GM12891 (cell line): Measurements from ENCODE around the gene COMMD9.

Experiments
- DNase-seq: peaks from one replicate; pipeline ENCODE4 v3.0.0; 2011; ENCODE audit warnings: low spot score; ENCODE audit not compliant: insufficient read length
- FAIRE-seq: peaks from 2 replicates; lab custom pipeline; 2011; peaks lifted over from hg19 to GRCh38; lab: Jason Lieb, UNC
- PAX5 ChIP-seq: IDR thresholded peaks from 2 replicates; pipeline ENCODE4 v1.6.1; 2011; ENCODE audit warnings: low read length, moderate library complexity, mild to moderate bottlenecking; ENCODE audit not compliant: insufficient read depth, severe bottlenecking
- POLR2A ChIP-seq: IDR thresholded peaks from 2 replicates; pipeline ENCODE4 v1.6.1; 2011; ENCODE audit warnings: low read depth, low read length, control low read depth
- POLR2AphosphoS5 ChIP-seq: IDR thresholded peaks from 2 replicates; pipeline ENCODE4 v1.6.1; 2011; ENCODE audit warnings: low read depth, low read length, control low read depth
- POU2F2 ChIP-seq: IDR thresholded peaks from 2 replicates; pipeline ENCODE4 v1.6.1; 2011; ENCODE audit warnings: low read depth, mild to moderate bottlenecking, control low read depth, low read length, moderate library complexity
- SPI1 ChIP-seq: IDR thresholded peaks from 2 replicates; pipeline ENCODE4 v1.6.1; 2011; ENCODE audit warnings: low read depth, low read length, control low read depth
- TAF1 ChIP-seq: IDR thresholded peaks from 2 replicates; pipeline ENCODE4 v1.6.1; 2011; ENCODE audit warnings: low read depth, low read length, control low read depth

Gene COMMD9

DNA sequence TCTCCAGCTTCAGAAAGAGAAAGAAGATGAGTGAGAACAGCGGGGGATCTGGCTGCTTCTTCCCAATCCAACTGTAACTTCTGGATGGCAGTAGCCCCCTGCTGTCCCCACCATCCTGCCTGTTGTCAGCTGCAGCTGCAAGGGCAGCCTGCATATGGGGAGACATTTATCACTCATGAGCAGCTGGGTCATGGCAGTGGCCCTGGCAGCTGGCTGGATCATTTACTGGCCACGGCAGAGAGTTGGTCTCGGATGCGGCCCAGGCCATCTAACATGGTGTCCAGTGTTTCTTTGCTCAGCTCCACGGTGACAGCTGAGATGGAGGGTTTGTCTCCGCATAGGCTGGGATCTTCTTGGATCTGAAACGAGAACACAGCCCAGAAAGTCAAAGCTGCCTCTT lies 14.8 kb downstream of the COMMD9 start:
- DNase-seq (no peak), FAIRE-seq (no peak)
- TF ChIP-seq PAX5 (no peak), POLR2AphosphoS5 (no peak), POLR2A (no peak), SPI1 (no peak), POU2F2 (no peak)

DNA sequence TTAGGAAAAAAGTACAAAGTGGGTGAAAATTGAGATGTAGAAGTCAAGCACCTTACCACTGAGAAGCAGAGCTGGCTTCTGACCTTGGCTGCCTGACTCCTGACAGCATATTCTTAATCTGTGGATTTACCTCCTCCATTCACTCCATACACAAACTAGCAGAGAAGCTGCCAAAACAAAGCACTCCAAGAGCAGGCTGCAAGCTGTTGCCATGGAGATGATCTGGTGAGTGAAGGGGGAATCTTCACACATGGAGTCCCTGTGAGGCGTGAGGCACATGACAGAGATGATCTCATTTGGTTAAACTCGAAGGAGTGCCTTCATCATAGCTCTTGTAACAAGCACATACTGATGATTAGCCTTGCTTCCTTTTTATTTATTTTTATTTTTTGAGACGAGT lies 16.1 kb downstream of the COMMD9 start:
- DNase-seq = no peak
- no peak for TF ChIP-seq TAF1
- no peak for TF ChIP-seq PAX5
- no peak for TF ChIP-seq POLR2A
- TF ChIP-seq SPI1 = no peak
- TF ChIP-seq POU2F2 = no peak
- TF ChIP-seq POLR2AphosphoS5 = no peak

DNA sequence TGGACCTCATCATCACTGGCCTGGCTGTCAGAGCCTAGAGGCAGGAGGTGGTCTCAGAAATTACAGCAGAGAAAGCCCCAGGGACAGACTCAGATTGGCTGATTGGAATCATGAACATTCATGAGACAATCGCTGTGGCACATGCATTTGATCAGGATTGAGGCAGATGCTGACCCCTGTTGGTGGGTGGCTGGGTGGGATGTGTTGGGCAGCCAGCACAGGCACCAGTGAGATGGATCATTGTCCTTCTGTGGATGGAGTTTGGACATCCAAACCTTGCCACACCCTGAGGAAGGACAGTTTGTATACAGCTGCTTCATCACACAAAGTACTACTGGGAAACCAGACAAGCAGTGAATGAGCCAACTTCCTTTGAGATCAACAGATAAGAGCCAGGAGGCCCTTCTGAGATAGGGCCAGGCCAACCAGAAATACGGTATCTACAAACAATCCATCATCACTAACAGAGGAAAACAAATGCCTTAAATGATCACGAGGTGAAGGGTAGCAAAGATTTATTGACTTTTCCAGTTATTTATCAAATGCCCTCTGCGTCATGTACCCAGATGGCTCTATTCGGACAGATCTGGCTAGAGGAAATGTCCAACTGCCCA lies 17.3 kb downstream of the COMMD9 start:
- no peak for TF ChIP-seq PAX5
- TF ChIP-seq POLR2A = no peak
- TF ChIP-seq POLR2AphosphoS5 = no peak
- TF ChIP-seq TAF1 = no peak
- TF ChIP-seq SPI1 = no peak
- no peak for TF ChIP-seq POU2F2
- DNase-seq = no peak
- no peak for FAIRE-seq

More for the DNA sequence above, 16.1 kb downstream of the COMMD9 start:
- no peak for FAIRE-seq

DNA sequence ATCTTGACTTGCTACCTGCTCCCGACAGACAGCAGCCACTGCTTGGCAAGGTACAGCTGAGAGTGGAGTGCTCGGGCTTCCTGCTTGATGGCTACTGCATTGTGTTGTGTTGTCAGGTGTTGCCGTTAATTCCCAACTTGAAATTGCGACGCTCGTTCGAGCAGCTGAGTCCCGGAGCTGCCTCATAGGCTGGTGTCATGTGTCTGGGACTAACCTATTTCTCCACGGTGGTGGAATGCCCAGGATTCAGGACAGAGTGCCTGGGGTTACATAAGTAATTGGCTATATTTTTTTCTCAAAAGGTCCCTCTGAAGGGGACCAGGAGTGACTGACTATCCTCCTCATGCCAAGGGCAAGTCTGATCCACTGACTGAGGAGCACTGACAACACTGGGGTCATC lies 18.5 kb downstream of the COMMD9 start:
- no peak for TF ChIP-seq POLR2A
- TF ChIP-seq SPI1 = no peak
- no peak for TF ChIP-seq POLR2AphosphoS5
- no peak for TF ChIP-seq PAX5
- no peak for TF ChIP-seq TAF1
- TF ChIP-seq POU2F2 = no peak
- FAIRE-seq = no peak
- DNase-seq = no peak

DNA sequence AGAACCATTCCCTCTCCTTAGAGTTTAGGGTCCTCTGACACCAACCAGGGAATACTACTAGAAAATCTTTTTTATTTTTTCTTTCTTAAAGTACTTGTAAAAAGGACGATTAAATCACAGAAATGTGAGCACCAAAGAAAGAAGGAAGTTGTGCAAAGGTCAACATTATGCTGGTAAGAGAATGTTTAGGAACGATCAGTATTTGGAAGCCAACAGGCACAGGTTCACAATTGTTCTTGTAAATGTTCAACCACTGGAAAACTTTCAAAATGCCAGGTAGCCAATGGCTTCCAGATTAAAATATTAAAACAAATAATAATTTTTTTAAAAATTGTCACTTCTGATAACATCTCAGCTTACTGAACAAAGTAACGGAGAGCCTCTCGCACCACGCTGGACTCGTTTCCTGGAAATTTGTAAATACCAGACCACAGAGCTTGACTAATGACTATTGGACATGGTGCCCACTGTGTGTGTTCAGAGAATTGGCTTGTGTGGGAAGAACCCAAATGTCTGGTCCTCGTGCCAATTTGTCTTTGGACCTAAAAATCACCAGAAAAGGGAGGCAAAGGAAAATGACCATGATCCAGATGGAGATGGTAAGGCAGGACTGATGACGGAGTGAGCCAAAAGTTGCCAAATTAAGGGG lies 20.8 kb downstream of the COMMD9 start:
- DNase-seq (no peak), FAIRE-seq (no peak)
- no peak for TF ChIP-seq POLR2A
- TF ChIP-seq SPI1 = no peak
- no peak for TF ChIP-seq POLR2AphosphoS5
- TF ChIP-seq POU2F2 = no peak

DNA sequence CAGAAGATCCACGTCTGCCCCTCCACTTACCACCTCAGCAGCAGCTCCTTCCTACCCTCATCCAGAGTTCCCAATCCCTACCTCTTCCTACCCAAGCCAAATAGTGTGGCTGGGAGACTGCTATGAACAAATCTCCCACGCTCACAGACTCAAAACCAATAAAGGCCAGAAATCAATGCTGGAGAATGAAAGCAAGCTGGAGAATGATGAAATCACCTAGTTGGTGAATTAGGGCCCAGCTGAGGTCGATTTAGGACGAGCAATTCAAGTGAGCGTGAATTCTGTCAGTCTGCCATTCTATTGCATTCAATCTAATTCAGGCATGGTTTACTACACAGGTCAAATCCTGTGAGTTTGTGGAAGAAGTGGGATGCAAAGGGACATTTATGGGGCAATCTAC lies 22.5 kb downstream of the COMMD9 start:
- FAIRE-seq (no peak), DNase-seq (no peak)
- TF ChIP-seq POLR2AphosphoS5 (no peak), TAF1 (no peak), SPI1 (no peak), PAX5 (no peak), POLR2A (no peak)

DNA sequence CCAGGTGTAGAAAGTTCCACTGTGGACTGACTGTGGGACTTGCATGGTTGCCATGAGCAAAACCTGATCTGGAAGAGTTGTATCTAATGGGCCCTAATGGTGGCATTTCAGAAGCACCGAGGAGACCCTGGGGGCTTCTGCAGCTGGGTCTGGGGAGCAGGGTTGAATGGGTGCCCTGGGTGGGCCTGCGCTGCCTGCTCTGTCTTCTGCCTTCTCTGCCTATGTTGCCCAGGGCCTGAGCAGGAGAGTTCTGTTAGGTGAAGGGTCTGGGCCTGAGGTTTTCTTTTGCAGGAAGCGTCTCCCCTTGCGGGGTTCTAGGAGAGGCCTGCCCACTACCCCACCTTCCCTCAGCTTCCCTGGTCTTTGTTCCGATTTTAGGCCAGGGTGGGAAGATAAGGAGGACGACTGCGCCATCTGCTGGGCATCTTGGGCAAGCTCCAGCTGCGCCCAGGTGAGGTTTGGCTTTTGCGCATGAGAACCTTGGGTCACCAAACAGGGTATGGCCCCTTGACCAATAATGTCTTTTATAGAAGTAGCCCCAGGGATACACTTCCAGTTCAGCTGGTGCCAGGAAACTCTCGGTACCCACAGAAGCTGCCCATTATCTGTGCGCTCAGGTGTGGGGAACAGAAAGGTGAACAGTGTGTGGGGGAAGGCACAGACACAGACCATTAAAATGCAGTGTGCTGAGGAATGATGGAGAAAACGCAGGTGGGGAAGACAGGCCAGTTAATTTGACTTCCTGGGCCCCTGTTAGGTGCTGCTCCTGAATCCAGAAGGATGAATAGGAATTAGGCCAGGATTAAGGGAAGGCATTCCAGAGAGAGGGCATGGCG lies 23.2 kb downstream of the COMMD9 start:
- FAIRE-seq (peak; percentile 97), DNase-seq (peak; percentile 49)
- TF ChIP-seq SPI1 (no peak), POLR2AphosphoS5 (no peak), POU2F2 (no peak), POLR2A (no peak), PAX5 (no peak), TAF1 (no peak)

DNA sequence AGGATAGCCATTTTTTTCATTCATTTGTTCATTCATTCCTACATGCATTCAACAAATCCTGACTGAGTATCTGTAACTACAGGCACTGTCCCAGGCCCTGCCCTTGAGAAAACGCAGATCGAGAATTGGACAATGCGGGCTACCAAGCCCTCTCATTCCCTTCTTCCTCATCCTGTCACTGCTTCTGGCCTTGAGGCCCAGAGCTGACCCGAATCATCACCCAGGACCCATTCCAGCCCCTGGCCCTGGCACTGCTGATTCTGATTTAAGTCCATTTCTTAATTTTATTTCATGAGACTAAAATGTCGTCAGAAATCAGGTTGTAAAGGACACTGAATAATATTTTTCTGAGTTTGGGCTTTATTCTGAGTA lies 24.3 kb downstream of the COMMD9 start:
- no peak for TF ChIP-seq POLR2A
- no peak for TF ChIP-seq POLR2AphosphoS5
- TF ChIP-seq POU2F2 = no peak
- no peak for FAIRE-seq
- DNase-seq = no peak

DNA sequence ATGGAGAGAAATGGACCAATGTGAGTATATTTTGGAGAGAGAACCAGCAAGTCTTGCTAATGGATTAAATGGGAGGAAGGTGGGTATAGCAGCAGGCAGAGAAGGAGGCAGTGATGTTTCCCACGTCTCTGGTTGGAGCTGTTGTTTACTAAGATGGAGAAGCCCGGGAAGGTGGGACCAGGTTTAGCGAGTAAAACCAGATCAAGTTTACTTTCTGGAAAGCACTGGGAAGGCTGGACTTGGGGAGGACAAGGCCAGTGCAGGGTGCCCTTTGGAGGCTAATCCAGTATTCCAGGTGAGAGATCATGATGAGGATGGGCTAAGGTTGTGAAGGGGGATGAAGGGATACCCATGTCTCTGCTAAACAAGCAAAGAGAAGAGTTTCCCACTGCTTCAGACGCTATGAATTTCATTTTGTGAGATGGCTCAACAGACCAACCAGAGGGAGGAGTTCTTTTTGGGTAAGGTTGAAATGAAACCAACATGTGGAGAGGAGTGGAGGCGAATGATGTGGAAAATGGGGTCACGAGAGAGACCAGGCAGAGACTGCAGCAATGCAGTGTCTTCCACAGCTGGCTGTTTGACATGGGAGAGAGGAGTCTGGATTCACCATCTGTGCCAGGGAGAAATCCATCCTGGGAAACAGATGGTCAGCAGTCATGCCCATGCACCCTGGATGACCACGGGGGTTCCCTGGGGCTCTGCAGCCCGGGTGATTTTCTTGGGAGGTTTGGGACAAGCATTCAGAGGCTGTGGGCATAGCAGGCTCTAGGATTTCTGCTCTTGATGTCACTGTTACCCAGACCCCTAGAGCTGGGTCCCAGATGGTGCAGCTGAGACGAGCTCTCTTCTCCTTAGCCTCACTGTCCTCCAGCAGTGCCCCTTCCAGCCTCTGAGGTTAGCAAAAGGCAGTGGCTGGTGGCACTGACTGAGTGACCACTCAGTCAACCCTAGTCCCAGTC lies 24.9 kb downstream of the COMMD9 start:
- no peak for DNase-seq
- no peak for FAIRE-seq
- TF ChIP-seq PAX5 = no peak
- TF ChIP-seq TAF1 = no peak
- TF ChIP-seq POU2F2 = no peak
- no peak for TF ChIP-seq POLR2AphosphoS5
- no peak for TF ChIP-seq SPI1
- no peak for TF ChIP-seq POLR2A
